Measurements from ENCODE around the gene NCAM1.

DNA sequence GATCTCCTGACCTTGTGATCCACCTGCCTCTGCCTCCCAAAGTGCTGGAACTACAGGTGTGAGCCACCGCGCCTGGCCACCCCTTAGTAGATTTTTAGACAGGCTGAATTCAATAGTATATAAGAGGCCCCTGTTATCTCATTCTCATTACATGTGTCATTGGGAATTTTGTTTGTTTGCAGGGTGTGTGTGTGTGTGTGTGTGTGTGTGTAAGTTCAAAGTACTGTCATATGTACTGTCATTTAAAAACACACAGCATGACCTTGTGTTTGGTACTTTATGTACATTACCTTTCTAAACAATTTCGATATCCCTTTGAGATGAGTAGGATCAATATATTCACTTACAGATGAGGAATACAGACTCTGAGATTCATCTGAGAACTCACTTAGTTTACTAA is 234.5 kb downstream of the NCAM1 start:
- TF ChIP-seq, protein P1, sequence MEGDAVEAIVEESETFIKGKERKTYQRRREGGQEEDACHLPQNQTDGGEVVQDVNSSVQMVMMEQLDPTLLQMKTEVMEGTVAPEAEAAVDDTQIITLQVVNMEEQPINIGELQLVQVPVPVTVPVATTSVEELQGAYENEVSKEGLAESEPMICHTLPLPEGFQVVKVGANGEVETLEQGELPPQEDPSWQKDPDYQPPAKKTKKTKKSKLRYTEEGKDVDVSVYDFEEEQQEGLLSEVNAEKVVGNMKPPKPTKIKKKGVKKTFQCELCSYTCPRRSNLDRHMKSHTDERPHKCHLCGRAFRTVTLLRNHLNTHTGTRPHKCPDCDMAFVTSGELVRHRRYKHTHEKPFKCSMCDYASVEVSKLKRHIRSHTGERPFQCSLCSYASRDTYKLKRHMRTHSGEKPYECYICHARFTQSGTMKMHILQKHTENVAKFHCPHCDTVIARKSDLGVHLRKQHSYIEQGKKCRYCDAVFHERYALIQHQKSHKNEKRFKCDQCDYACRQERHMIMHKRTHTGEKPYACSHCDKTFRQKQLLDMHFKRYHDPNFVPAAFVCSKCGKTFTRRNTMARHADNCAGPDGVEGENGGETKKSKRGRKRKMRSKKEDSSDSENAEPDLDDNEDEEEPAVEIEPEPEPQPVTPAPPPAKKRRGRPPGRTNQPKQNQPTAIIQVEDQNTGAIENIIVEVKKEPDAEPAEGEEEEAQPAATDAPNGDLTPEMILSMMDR (IDR thresholded peaks at IDR 0.05), result no peak
- TF ChIP-seq POLR2A (IDR thresholded peaks at IDR 0.05) (no peak), EP300 (IDR thresholded peaks at IDR 0.05) (no peak)

Data from upper lobe of left lung (tissue), 4 donors.